Endothelial cell of umbilical vein (primary cell): Measurements from ENCODE around the gene DMPK. TPM values are rescaled to one million over a fixed set of nuclear protein-coding genes. Genes with fewer than 3 reads are reported as not detected.

Source experiments
- BruUV-seq: library from RNA; stranded (reverse); fragments of 400-500 nt; replicated peaks from 2 replicates; lab custom pipeline; 2021; lab: Mats Ljungman, UMichigan
- CTCF ChIA-PET: fragments of 300-600, 350-600 bp; sonication (Branson Sonifier 250); formaldehyde crosslinking; loops from one replicate; lab custom pipeline; 2021; ENCODE audit warnings: antibody characterized with exemption, inconsistent platforms; lab: Charles Lee
- POLR2A ChIA-PET: fragments of 300-600, 350-600 bp; sonication (Branson Sonifier 250); formaldehyde crosslinking; loops from one replicate; lab custom pipeline; 2021; ENCODE audit warnings: antibody characterized with exemption, inconsistent platforms; lab: Charles Lee
- DNase-seq: peaks from one replicate; pipeline ENCODE4 v3.0.0-alpha.2; 2011; ENCODE audit warnings: low read depth, low spot score
- FAIRE-seq: peaks from 2 replicates; lab custom pipeline; 2011; peaks lifted over from hg19 to GRCh38; lab: Jason Lieb, UNC
- H2AFZ ChIP-seq: 2 replicates; pipeline ENCODE4 v1.6.0; 2012; ENCODE audit warnings: low read depth, low read length, control low read depth, inconsistent platforms
- H3K27ac ChIP-seq: 2 replicates; pipeline ENCODE4 v1.5.1; 2011; ENCODE audit warnings: low read depth, mild to moderate bottlenecking, control low read depth, low read length, moderate library complexity; ENCODE audit not compliant: insufficient read depth
- H3K27me3 ChIP-seq, 2 experiments: 2 replicates each; pipeline versions ENCODE4 v1.6.0 to v1.6.1; 2011; ENCODE audit warnings: low read length in 2 of 2, mixed read lengths in 1 of 2; ENCODE audit not compliant: control insufficient read depth in 2 of 2, insufficient read depth in 2 of 2
- H3K36me3 ChIP-seq, 2 experiments: 2 replicates in 1 of 2; 3 replicates in 1 of 2; pipeline ENCODE4 v1.5.1; 2011; ENCODE audit warnings: low read length in 2 of 2, mild to moderate bottlenecking in 1 of 2, moderate library complexity in 1 of 2; ENCODE audit not compliant: control insufficient read depth in 2 of 2, insufficient read depth in 2 of 2; ENCODE audit errors: extremely low read depth in 1 of 2
- H3K4me1 ChIP-seq: 3 replicates; pipeline ENCODE4 v1.5.1; 2011; ENCODE audit warnings: mild to moderate bottlenecking, low read length; ENCODE audit not compliant: control insufficient read depth, insufficient read depth; ENCODE audit errors: extremely low read depth
- H3K4me2 ChIP-seq: 2 replicates; pipeline ENCODE4 v1.6.1; 2011; ENCODE audit warnings: low read length, control low read depth, mixed read lengths; ENCODE audit not compliant: insufficient read depth
- H3K4me3 ChIP-seq, 3 experiments: fragments of 200-600 bp in 1 of 3; sonication (generic), shearing (Covaris generic) in 1 of 3; replicated peaks in 1 of 3; 2 replicates each; pipeline ENCODE4 v1.5.1; 2011 to 2016; ENCODE audit warnings: control low read depth in 3 of 3, low read length in 3 of 3, mild to moderate bottlenecking in 2 of 3, inconsistent platforms in 1 of 3, low read depth in 1 of 3, moderate library complexity in 1 of 3; ENCODE audit not compliant: insufficient read depth in 1 of 3
- H3K79me2 ChIP-seq: 2 replicates; pipeline ENCODE4 v1.6.0; 2012; ENCODE audit warnings: low read length, inconsistent platforms; ENCODE audit not compliant: control insufficient read depth, insufficient read depth
- H3K9ac ChIP-seq: replicated peaks from 2 replicates; pipeline ENCODE3; 2011; ENCODE audit warnings: low read length, control low read depth; ENCODE audit not compliant: insufficient read depth; ENCODE audit errors: extremely low read depth
- H3K9me1 ChIP-seq: replicated peaks from 3 replicates; pipeline ENCODE4 v1.6.0; 2011; ENCODE audit warnings: mild to moderate bottlenecking, low read length; ENCODE audit not compliant: control insufficient read depth, insufficient read depth; ENCODE audit errors: extremely low read depth
- H3K9me3 ChIP-seq: replicated peaks from 2 replicates; pipeline ENCODE4 v1.5.1; 2012; ENCODE audit warnings: low read length, inconsistent platforms; ENCODE audit not compliant: control insufficient read depth, insufficient read depth
- H4K20me1 ChIP-seq: replicated peaks from 2 replicates; pipeline ENCODE3; 2011; ENCODE audit warnings: mild to moderate bottlenecking, low read length; ENCODE audit not compliant: control insufficient read depth, insufficient read depth; ENCODE audit errors: extremely low read depth
- EZH2 ChIP-seq: IDR thresholded peaks from 2 replicates; pipeline ENCODE4 v1.6.1; 2012; ENCODE audit warnings: borderline replicate concordance, low read depth, mild to moderate bottlenecking, moderate library complexity, low read length, inconsistent platforms; ENCODE audit not compliant: severe bottlenecking
- JUN ChIP-seq: IDR thresholded peaks from 2 replicates; pipeline ENCODE4 v1.6.1; 2011; ENCODE audit warnings: borderline replicate concordance, low read depth; ENCODE audit not compliant: insufficient read length, insufficient read depth
- dilution Hi-C: fragments of 300-500 bp; cut with MboI; formaldehyde crosslinking; loops from one replicate; pipeline ENCODE4 v1.15.0; 2019; ENCODE audit warnings: low sequenced_read_pairs; ENCODE audit not compliant: extremely low pct_ligation_motif_present
- intact Hi-C: fragments of 100-400 bp; cut with micrococcal nuclease; formaldehyde crosslinking; loops from one replicate; pipeline ENCODE4 v1.10.0; 2022
- polyA plus RNA-seq, 4 experiments: library from polyadenylated mRNA; depleted of rRNA in 3 of 4; stranded (reverse) in 3 of 4; unstranded in 1 of 4; fragments of >200 nt; gene quantifications; 2 replicates each; pipeline versions ENCODE4 v1.2.1 to v1.2.3, GENCODE V29; 2011 to 2012; ENCODE audit warnings: missing spikeins in 1 of 4
- total RNA-seq: library from RNA; stranded (reverse); gene quantifications from 2 replicates; pipeline ENCODE4 v1.2.3, GENCODE V29; 2021

Gene DMPK
- total and polyA plus RNA-seq, 2 donors (not counting 3 experiments of a cell fraction or from before 2014, with no cell fraction given) = 36.6 to 73.3 TPM

GRCh38 chr19:45764945-45765701 is 17.2 kb downstream of the DMPK start:
- no peak overlapping the region for H3K27ac ChIP-seq
- H3K9me1 ChIP-seq = no peaks in the 10 kb centered on the region
- H3K79me2 ChIP-seq = peaks cover 2% of the 10 kb centered on the region
- H2AFZ ChIP-seq = no peak overlapping the region
- H3K9ac ChIP-seq = no peak overlapping the region
- no peaks in the 10 kb centered on the region for H3K36me3 ChIP-seq
- no peaks in the 10 kb centered on the region for H3K9me3 ChIP-seq
- no peak overlapping the region for H3K4me3 ChIP-seq
- ChIA-PET CTCF (interaction anchor here (6.7 kb wide), 1 partner anchor 72 kb away, joined by 56 read pairs; the partner anchor contains the start of genes QPCTL and SNRPD2), POLR2A (no interaction called here)
- no peak overlapping the region for H3K4me2 ChIP-seq
- DNase-seq = no peak
- FAIRE-seq = no peak
- BruUV-seq = TSS peak; percentile 9
- H3K27me3 ChIP-seq = no peaks in the 10 kb centered on the region
- H4K20me1 ChIP-seq = no peaks in the 10 kb centered on the region
- TF ChIP-seq EZH2 = no peak
- TF ChIP-seq JUN = no peak
- intact Hi-C loops = no loop called here
- dilution Hi-C loops = no loop called here
- peaks cover 10% of the 10 kb centered on the region for H3K4me1 ChIP-seq

- Histone ChIP-seq H3K9me1 (no peaks in the 10 kb centered on the region), H3K9ac (no peak overlapping the region), H3K9me3 (no peaks in the 10 kb centered on the region), H3K27me3 (no peaks in the 10 kb centered on the region), H3K36me3 (no peaks in the 10 kb centered on the region), H3K79me2 (peaks cover 2% of the 10 kb centered on the region), H4K20me1 (no peaks in the 10 kb centered on the region), H3K4me2 (no peak overlapping the region), H3K4me3 (no peak overlapping the region), H3K27ac (no peak overlapping the region), H3K4me1 (peaks cover 6% of the 10 kb centered on the region), H2AFZ (no peak overlapping the region)
- BruUV-seq = no TSS peak
- TF ChIP-seq EZH2 = no peak
- ChIA-PET POLR2A (no interaction called here), CTCF (interaction anchor here (6.7 kb wide), 1 partner anchor 71 kb away, joined by 56 read pairs; the partner anchor contains the start of genes QPCTL and SNRPD2)
- FAIRE-seq = no peak
- no peak for DNase-seq
- intact Hi-C loops = no loop called here
- dilution Hi-C loops = no loop called here
Observed at GRCh38 chr19:45764475-45764874, 17.8 kb downstream of the DMPK start.
